H1 (cell line): Measurements from ENCODE around the gene HACE1.

Source experiments
- CTCF ChIP-seq, 3 experiments: IDR thresholded peaks; 1 replicate in 2 of 3; 2 replicates in 1 of 3; pipeline versions ENCODE4 v1.5.1 to v1.6.1; 2011; ENCODE audit warnings: low read length in 3 of 3, mild to moderate bottlenecking in 3 of 3, inconsistent platforms in 2 of 3, low read depth in 1 of 3, moderate library complexity in 1 of 3; ENCODE audit not compliant: insufficient read depth in 1 of 3; ENCODE audit errors: control extremely low read depth in 1 of 3
- EZH2 ChIP-seq: fragments of 200-600 bp; sonication (generic); IDR thresholded peaks from 2 replicates; pipeline ENCODE4 v1.7.1; 2012; ENCODE audit warnings: low read depth, mild to moderate bottlenecking, moderate library complexity, low read length, inconsistent platforms; ENCODE audit not compliant: severe bottlenecking
- PHF8 ChIP-seq: fragments of 200-600 bp; sonication (generic); conservative IDR thresholded peaks from 2 replicates; pipeline ENCODE4 v1.7.1; 2012; ENCODE audit warnings: low read depth, mild to moderate bottlenecking, inconsistent platforms, low read length, moderate library complexity
- POLR2AphosphoS5 ChIP-seq: IDR thresholded peaks from 2 replicates; pipeline ENCODE4 v1.6.1; 2011; ENCODE audit warnings: low read depth, low read length
- SIX5 ChIP-seq: IDR thresholded peaks from 2 replicates; pipeline ENCODE4 v1.6.1; 2011; ENCODE audit warnings: mild to moderate bottlenecking, low read depth, low read length
- SRF ChIP-seq: IDR thresholded peaks from 2 replicates; pipeline ENCODE4 v1.6.1; 2011; ENCODE audit warnings: mild to moderate bottlenecking, low read depth, low read length, moderate library complexity
- USF2 ChIP-seq: IDR thresholded peaks from 2 replicates; pipeline ENCODE4 v1.6.1; 2011; ENCODE audit warnings: low read length, improper control_type of control experiment

- TF ChIP-seq CTCF (IDR thresholded peaks at IDR 0.05; ENCODE audit: control extremely low read depth in 1 of 3, insufficient read depth in 1 of 3, low read depth in 1 of 3, low read length in 3 of 3) (peak in 1 of 3 experiments; percentile 18; a peak in 1 of 4 replicates), PHF8 (no peak), POLR2AphosphoS5 (no peak), SIX5 (no peak), SRF (no peak), EZH2 (no peak), USF2 (no peak)
Measured at GRCh38 chr6:104789770-104790190, 69.9 kb downstream of the HACE1 start.
